ENCODE data around the gene OR5K2. TPM values are rescaled to one million over a fixed set of nuclear protein-coding genes. Genes with fewer than 3 reads are reported as not detected.
A peak's percentile ranks its signal among the peaks of the same experiment; 100 is the strongest.

Gene OR5K2
- polyA plus RNA-seq, 1 of the 3 experiments (the other 2 are of a cell fraction) = not detected

GRCh38 chr3:98531622-98532274 is 34.3 kb downstream of the OR5K2 start, which contains the start of gene GPR15:
GPR15 (plus strand) TSS chr3:98531978; CDS start chr3:98532034, 56 bp downstream.
- Histone ChIP-seq H3K36me3 (replicated peaks in 1 of 2; ENCODE audit: control insufficient read depth in 1 of 2, insufficient read depth in 2 of 2, low read length in 1 of 2) (no peaks in the 10 kb centered on the region), H3K79me2 (ENCODE audit: insufficient read depth) (no peaks in the 10 kb centered on the region), H4K20me1 (ENCODE audit: insufficient read depth) (no peaks in the 10 kb centered on the region), H3K9me3 (no peaks in the 10 kb centered on the region), H3K27ac (ENCODE audit: low read depth in 2 of 2, low read length in 1 of 2) (no peak within 1 kb of the TSS), H3K4me3 (ENCODE audit: low read depth in 2 of 2, low read length in 1 of 2) (no peak within 1 kb of the TSS), H2AFZ (ENCODE audit: low read depth) (no peak within 1 kb of the TSS), H3K9me2 (no peaks in the 10 kb centered on the region), H3K27me3 (ENCODE audit: insufficient read depth) (peaks cover 7% of the 10 kb centered on the region; the same call in 1 of the 2 replicates), H3K9ac (no peak within 1 kb of the TSS), H3F3A (replicated peaks; ENCODE audit: insufficient read depth) (no peaks in the 10 kb centered on the region), H3K4me2 (no peak within 1 kb of the TSS), H3K4me1 (ENCODE audit: control insufficient read depth in 1 of 2, insufficient read depth in 2 of 2, low read depth in 1 of 2, low read length in 1 of 2) (no peaks in the 10 kb centered on the region; a peak in 1 of 4 replicates)
- 37% methylated on average over 7 of the region's 7 CpGs for WGBS (ENCODE audit: low lambda C conversion rate)
- ChIA-PET POLR2A (no interaction called here), CTCF (no interaction called here)
- TF ChIP-seq, protein P1, sequence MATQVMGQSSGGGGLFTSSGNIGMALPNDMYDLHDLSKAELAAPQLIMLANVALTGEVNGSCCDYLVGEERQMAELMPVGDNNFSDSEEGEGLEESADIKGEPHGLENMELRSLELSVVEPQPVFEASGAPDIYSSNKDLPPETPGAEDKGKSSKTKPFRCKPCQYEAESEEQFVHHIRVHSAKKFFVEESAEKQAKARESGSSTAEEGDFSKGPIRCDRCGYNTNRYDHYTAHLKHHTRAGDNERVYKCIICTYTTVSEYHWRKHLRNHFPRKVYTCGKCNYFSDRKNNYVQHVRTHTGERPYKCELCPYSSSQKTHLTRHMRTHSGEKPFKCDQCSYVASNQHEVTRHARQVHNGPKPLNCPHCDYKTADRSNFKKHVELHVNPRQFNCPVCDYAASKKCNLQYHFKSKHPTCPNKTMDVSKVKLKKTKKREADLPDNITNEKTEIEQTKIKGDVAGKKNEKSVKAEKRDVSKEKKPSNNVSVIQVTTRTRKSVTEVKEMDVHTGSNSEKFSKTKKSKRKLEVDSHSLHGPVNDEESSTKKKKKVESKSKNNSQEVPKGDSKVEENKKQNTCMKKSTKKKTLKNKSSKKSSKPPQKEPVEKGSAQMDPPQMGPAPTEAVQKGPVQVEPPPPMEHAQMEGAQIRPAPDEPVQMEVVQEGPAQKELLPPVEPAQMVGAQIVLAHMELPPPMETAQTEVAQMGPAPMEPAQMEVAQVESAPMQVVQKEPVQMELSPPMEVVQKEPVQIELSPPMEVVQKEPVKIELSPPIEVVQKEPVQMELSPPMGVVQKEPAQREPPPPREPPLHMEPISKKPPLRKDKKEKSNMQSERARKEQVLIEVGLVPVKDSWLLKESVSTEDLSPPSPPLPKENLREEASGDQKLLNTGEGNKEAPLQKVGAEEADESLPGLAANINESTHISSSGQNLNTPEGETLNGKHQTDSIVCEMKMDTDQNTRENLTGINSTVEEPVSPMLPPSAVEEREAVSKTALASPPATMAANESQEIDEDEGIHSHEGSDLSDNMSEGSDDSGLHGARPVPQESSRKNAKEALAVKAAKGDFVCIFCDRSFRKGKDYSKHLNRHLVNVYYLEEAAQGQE (IDR thresholded peaks at IDR 0.05; ENCODE audit: low read depth, low read length) = no peak
- no peak for TF ChIP-seq NRF1 (IDR thresholded peaks at IDR 0.05; ENCODE audit: low read depth, low read length)
- TF ChIP-seq TCF12 (IDR thresholded peaks at IDR 0.05) = no peak
- TF ChIP-seq RCOR1 (IDR thresholded peaks at IDR 0.05; ENCODE audit: low read length) = no peak
- TF ChIP-seq, protein P2, sequence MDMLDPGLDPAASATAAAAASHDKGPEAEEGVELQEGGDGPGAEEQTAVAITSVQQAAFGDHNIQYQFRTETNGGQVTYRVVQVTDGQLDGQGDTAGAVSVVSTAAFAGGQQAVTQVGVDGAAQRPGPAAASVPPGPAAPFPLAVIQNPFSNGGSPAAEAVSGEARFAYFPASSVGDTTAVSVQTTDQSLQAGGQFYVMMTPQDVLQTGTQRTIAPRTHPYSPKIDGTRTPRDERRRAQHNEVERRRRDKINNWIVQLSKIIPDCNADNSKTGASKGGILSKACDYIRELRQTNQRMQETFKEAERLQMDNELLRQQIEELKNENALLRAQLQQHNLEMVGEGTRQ (IDR thresholded peaks at IDR 0.05; ENCODE audit: borderline replicate concordance, low read depth, low read length) = no peak
- TF ChIP-seq SMC3 (IDR thresholded peaks at IDR 0.05; ENCODE audit: low read depth, low read length) = no peak
- no peak for TF ChIP-seq JUND (IDR thresholded peaks at IDR 0.05)
- no peak for TF ChIP-seq CHD2 (IDR thresholded peaks at IDR 0.05; ENCODE audit: low read length, partially characterized antibody)
- TF ChIP-seq, protein P3, sequence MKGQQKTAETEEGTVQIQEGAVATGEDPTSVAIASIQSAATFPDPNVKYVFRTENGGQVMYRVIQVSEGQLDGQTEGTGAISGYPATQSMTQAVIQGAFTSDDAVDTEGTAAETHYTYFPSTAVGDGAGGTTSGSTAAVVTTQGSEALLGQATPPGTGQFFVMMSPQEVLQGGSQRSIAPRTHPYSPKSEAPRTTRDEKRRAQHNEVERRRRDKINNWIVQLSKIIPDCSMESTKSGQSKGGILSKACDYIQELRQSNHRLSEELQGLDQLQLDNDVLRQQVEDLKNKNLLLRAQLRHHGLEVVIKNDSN (IDR thresholded peaks at IDR 0.05; ENCODE audit: borderline replicate concordance, low read depth) = no peak
- no peak for DNase-seq

GRCh38 chr3:98532275-98532637 is 34.8 kb downstream of the OR5K2 start:
- Histone ChIP-seq H3K79me2 (ENCODE audit: insufficient read depth) (no peaks in the 10 kb centered on the region), H3K9ac (no peak overlapping the region), H2AFZ (ENCODE audit: low read depth) (no peak overlapping the region), H3K27me3 (ENCODE audit: insufficient read depth) (peaks cover 7% of the 10 kb centered on the region; the same call in 1 of the 2 replicates), H3K4me3 (ENCODE audit: low read depth in 2 of 2, low read length in 1 of 2) (no peak overlapping the region), H3K4me2 (no peak overlapping the region), H3K27ac (ENCODE audit: low read depth in 2 of 2, low read length in 1 of 2) (no peak overlapping the region), H3K4me1 (ENCODE audit: control insufficient read depth in 1 of 2, insufficient read depth in 2 of 2, low read depth in 1 of 2, low read length in 1 of 2) (no peaks in the 10 kb centered on the region; a peak in 1 of 4 replicates), H3K9me2 (no peaks in the 10 kb centered on the region), H3F3A (replicated peaks; ENCODE audit: insufficient read depth) (no peaks in the 10 kb centered on the region), H3K9me3 (no peaks in the 10 kb centered on the region), H3K36me3 (replicated peaks in 1 of 2; ENCODE audit: control insufficient read depth in 1 of 2, insufficient read depth in 2 of 2, low read length in 1 of 2) (no peaks in the 10 kb centered on the region), H4K20me1 (ENCODE audit: insufficient read depth) (no peaks in the 10 kb centered on the region)
- ChIA-PET POLR2A (interaction anchor here (1.1 kb wide), 1 partner anchor 9 kb away, joined by 3 read pairs; the partner anchor contains the start of gene CLDND1), CTCF (no interaction called here)
- WGBS (ENCODE audit: low lambda C conversion rate) = 40% methylated on average over 5 of the region's 5 CpGs
- DNase-seq = peak; percentile 22
- TF ChIP-seq SIN3A (IDR thresholded peaks at IDR 0.05; ENCODE audit: borderline replicate concordance, low read depth, low read length) = no peak
- no peak for TF ChIP-seq ZBTB33 (IDR thresholded peaks at IDR 0.05; ENCODE audit: borderline replicate concordance, low read depth)
- no peak for TF ChIP-seq JUND (IDR thresholded peaks at IDR 0.05)
- no peak for TF ChIP-seq NFIC (IDR thresholded peaks at IDR 0.05; ENCODE audit: borderline replicate concordance)
- no peak for TF ChIP-seq RFX5 (IDR thresholded peaks at IDR 0.05; ENCODE audit: low read length)
- TF ChIP-seq EP300 (IDR thresholded peaks at IDR 0.05; ENCODE audit: borderline replicate concordance in 1 of 2, low read depth in 1 of 2, low read length in 1 of 2) = no peak
- no peak for TF ChIP-seq GABPA (IDR thresholded peaks at IDR 0.05; ENCODE audit: low read depth)
- TF ChIP-seq TCF12 (IDR thresholded peaks at IDR 0.05) = no peak
- no peak for TF ChIP-seq MEF2A (IDR thresholded peaks at IDR 0.05; ENCODE audit: borderline replicate concordance, low read depth)
- TF ChIP-seq NRF1 (IDR thresholded peaks at IDR 0.05; ENCODE audit: low read depth, low read length) = no peak
- no peak for TF ChIP-seq IRF3 (IDR thresholded peaks at IDR 0.05; ENCODE audit: low read depth, low read length)
- TF ChIP-seq FOXM1 (IDR thresholded peaks at IDR 0.05; ENCODE audit: low read depth) = no peak

Data from SK-N-SH (cell line).